Hematopoietic multipotent progenitor cell treated with erythropoietin and hydrocortisone succinate and interleukin-3 and kit ligand, for 6 days (in vitro differentiated cells): ENCODE data around the gene UNC50.
"Not testable (repeated sequence)": the region's sequence is repeated elsewhere in the genome, so short reads cannot be mapped to it uniquely, and the experiment has no call there.

ENCODE experiments used
- DNase-seq: peaks from one replicate; pipeline ENCODE4 v3.0.0-alpha.2; 2015

Gene UNC50

GRCh38 chr2:98615481-98615880, 7.1 kb downstream of the UNC50 start:
- DNase-seq = no peak

DNA sequence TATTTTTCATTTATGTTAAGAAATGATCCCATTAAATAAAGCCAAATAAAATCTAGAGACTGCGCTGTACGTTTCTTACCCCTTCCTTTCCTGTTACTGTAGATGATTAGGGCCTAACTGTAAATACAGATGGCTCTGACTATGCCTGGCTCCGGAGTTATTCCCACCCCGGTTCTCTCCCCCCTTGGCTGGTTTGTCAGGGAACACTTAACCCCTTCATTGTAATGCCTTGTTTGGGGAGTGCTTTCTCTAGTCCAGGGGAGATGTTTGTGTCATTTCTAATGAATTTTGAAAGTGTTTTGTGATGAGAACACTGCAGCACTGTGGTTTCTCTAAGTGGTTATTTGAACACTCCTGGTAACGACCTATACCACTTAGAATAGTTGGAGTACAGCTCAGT, 8.8 kb downstream of the UNC50 start:
- DNase-seq = no peak

- no peak for DNase-seq
Measured at GRCh38 chr2:98623657-98624056, 15.3 kb downstream of the UNC50 start.

GRCh38 chr2:98632351-98632750, 24.0 kb downstream of the UNC50 start:
- no peak for DNase-seq

DNA sequence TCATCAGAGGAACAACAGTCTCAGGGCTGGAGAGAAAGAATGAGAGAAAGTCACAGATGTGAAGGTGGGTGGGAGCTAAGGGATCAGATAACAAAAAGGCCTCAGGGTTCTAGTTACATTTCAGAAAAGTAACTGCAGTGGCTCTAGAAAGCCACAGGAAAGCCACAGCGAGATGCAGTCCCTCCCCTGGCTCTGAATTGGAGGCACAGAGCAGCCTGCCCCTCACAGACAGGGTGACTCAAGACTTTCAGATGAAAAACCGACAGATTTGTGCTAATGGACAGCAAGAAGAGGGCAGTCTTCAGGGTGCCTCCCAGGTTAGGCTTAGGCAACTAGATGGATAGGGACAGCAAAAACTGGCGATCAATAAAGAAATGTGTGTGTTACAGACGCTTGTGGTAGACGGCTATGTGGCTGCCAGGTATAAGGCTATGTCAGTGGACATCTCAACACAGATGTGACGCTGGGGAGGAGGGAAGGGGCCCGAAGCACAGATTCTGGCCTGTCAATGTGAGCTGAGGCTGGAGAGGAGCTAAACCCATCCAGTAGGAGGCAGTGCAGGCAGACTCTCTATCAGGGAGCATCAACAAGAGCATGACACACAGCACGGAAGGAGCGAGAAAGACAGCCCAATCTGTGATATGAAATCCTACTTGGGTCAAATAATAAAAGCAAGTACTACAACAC, 26.2 kb downstream of the UNC50 start:
- DNase-seq = peak; percentile 58

DNA sequence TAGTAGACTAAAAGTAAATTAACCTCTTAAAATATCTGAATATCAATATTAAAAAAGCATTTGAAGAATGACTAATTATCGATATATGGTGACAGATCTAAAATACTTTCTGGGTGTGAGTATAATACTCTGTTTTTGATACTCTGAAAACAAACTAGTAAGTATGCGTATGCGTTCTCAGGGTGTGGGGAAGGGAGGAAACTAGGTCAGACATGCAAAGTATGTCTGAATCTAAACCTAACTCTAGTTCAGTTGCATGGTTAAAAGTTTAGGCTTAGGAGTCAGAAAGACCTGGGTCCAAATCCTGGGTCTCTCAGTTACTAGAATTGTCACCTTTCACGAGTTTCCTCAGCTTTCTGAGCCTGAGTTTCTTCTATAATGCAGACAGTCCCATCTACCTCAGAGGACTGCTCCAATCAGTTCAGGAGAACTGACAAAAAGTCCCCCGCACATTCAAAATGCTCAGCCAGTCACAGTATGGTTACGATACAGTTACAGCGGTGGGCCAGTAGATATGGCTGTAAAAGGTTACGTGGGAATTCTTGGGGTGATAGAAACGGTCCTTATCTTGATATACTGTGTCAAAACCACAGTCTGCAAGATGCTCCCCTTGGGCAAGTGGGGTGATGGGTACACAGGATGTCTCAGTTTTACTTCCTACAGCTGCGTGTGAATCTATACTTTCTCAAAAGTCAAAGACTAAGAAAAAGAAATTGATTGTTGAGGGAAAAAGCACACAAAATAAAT, 29.2 kb downstream of the UNC50 start:
- peak; percentile 27 for DNase-seq

DNA sequence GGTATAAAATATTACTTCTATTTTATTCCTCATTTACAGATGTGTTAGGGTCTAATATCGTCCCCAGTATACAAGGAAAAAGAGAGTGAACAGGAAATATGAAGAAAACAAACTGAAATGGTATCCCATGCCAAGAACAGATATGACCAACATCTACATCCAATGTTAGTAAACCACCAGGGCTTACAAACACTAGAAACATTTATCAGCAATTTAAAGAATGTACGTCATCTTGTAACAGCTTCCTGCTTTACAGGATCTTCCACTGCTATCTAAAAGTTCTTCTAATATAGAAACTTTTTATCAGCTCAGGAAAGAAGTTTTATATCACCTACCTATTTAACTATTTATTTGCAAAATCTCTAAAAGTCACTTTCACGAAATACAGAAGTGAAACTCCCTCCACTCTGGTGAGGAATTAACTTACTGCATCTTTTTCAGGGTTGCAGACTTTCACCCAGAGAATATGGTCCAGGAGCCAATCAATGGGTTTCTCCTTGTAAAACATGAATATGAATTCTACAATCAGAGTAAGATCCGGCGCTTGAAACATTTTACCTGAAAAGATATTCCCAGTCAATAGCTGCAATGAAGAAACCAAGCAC, 35.2 kb downstream of the UNC50 start:
- DNase-seq = no peak

DNA sequence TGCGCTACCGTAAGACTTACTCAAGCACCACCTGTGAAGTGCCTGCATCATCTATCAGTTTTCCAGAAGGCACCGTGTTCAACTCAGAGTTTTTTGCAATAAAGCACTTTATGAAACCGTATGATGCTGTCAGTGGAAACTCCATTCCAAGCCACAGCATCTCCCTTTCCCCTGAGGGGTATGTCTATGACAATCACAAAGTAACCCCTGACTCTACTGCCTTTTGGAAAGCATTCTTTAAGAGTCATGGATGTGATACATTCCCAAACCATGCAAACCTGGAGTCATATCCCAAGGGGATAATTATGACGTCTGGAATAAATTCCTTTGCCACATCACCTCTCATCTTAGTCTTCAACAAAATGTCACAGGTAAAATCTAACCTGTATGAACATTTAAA, 39.2 kb downstream of the UNC50 start:
- no peak for DNase-seq

DNA sequence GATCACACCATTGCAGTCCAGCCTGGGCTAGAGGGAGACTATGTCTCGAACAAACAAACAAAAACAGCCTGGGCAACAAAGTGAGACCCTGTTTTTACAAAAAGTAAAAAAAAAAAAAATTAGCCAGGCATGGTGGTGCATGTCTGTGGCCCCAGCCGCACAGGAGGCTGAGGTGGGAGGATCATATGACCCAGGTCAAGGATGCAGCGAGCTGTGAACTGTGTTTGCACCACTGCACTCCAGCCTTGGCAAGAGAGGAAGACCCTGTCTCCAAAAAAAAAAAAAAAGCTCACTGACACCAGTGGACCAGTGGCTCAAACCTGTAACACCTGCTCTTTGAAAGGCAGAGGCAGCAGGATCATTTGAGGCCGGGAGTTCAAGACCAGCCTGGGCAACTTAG, 40.1 kb downstream of the UNC50 start:
- no peak for DNase-seq

DNA sequence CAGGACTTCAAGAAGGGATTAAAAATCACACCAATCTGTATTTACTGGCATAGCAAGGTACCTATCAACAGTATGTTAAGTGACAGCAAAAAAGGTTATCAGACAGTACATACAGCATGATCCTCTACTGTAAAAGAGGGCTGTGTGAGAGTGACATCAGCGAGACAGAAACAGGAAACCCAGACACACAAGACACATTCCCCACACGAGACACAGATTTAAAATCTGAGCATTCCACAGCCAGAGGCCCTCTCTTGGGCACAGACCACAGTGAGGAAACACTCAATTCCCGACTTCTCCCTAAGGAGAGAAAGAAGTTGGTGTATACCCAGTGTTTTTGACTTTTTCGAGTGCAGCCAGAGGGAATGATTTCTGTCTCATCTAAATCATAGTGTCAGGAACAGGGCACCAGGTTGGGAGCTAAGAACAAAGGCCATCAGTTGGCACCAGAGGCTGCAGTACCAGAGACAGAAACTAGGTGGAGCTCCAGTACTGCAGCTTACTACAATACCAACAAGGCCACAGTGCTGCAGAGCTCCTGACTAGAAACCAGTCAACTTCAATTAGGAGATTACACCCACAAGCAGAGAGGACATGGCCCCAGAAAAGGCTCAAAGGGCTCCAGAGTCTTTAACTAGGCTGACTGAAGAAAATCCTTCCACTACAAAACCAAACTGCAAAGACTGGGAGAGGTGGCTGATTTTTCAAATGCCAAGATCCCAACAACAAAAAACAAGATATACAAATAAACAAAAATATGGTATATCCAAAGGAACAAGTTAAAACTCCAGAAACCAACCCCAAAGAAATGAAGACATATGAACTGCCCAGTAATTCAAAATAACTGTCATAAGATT, 41.0 kb downstream of the UNC50 start:
- DNase-seq = peak; percentile 88

GRCh38 chr2:98649992-98650375, 41.6 kb downstream of the UNC50 start:
- no peak for DNase-seq

DNA sequence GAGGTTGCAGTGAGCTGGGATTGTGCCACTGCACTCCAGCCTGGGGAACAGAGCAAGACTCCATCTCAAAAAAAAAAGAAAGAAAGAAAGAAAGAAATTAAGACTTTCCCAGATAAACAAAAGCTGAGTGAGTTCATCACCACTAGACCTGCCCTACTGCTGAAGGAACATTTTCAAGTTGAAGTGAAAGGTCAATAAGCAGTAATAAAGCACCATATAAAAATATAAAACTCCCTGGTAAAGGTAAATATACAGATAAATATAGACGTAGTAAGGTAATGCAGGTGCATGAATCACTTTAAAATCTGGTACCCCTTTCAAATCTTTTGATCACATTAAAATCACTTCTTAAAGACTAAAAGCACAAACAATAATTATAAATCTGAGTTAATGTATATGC, 42.6 kb downstream of the UNC50 start:
- no peak for DNase-seq

DNA sequence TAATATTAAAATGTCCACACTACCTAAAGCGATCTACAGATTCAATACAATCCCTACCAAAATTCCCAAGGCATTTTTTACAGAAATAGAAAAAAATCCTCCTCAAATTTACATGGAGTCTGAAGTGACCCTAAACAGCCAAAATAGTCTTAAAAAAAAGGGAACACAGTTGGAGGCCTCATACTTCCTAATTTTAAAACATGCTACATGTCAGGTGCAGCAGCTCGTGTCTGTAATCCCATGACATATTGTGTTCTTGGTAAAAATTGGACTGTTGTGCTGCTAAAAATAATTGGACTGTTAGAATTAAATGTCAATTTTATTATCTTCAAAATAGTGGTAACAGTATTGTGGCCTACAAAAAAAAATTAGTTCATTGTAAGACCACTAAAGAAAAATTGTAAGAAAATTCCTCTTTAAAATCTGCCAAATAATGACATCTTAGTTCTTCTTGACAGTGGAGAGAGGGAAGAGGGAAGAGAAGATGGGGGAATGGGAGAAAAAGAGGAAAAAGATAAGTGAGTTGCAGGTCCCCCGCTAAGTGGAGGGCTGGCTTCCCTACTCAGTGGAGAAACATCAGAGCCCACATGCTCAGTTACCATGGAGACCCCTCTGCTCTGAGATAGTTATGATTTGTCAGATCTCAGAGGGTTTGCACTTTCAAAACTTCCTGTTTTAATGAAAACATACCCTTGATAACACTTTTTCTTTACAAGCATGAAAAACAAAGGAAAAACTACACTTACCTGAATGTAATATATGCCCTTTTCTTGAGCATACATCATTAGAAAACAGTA, 46.5 kb downstream of the UNC50 start:
- DNase-seq = peak; percentile 73

GRCh38 chr2:98656800-98657199, 48.4 kb downstream of the UNC50 start:
- peak; percentile 71 for DNase-seq

DNA sequence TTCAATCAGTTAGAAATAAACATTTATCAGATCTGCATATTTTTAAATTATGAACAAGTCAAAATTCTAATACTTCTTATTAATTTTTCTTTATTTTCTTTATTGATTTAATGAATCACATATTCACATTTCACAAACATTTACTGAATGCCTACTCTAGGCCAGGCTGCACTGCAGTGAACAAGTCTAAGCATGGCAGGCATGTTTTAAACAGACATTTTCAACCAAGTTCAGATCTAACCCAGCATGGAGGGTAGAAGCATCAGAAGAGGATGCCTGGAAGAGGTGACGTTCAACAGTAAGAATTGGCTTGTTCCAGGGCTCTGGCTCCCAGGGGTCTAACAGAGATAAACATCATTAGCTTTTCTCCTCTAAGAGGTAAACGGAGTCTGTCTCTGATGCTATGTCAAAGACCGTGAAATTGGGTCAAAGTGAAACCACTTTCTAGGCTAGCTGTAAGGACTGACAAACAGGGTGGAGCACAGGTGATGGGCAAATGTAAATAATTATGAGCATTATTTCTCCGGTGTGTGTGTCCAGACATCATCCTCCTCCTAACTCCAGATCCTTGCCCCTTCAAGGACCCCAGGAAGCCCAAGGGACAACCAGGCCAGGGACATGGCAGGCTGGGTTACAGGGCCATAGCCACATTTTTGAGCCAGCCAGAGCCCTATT, 50.6 kb downstream of the UNC50 start:
- no peak for DNase-seq

DNA sequence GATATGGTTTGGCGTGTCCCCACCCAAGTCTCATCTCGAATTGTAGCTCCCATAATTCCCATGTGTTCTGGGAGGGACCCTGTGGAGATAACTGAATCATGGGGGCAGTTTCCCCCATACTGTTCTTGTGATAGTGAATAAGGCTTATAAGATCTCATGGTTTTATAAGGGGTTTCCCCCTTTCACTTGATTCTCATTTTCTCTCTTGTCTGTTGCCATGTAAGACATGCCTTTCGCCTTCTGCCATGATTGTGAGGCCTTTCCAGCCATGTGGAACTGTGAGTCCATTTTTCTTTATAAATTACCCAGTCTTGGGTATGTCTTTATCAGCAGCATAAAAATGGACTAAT, 51.1 kb downstream of the UNC50 start:
- DNase-seq = not testable (repeated sequence)

- DNase-seq = peak; percentile 15
Measured at GRCh38 chr2:98663511-98664090, 55.2 kb downstream of the UNC50 start.

GRCh38 chr2:98664323-98664722, 55.9 kb downstream of the UNC50 start:
- DNase-seq = peak; percentile 68

DNA sequence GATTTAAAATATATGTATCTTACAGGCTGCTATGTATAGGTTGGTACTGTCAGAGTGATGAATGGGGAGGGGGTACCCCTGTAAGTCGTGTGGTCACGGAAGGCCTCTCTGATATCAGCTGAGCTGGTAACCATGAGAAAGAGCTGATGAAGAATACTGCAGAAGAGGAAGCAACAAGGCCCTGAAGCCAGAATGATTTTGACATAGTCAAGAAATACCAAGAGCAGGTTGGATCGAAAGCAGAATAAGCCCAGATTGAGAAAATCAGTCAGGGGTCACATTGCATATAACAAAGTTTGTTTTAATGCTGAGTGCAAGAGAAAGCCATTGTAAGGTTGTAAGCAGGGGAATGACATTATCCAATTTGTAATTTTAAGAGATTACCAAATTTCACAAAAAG, 57.3 kb downstream of the UNC50 start:
- DNase-seq = no peak
